Measurements from ENCODE around the gene DNAJC18.
A peak's percentile ranks its signal among the peaks of the same experiment; 100 is the strongest.
"Not testable (repeated sequence)": the region's sequence is repeated elsewhere in the genome, so short reads cannot be mapped to it uniquely, and the experiment has no call there.

Gene DNAJC18

DNA sequence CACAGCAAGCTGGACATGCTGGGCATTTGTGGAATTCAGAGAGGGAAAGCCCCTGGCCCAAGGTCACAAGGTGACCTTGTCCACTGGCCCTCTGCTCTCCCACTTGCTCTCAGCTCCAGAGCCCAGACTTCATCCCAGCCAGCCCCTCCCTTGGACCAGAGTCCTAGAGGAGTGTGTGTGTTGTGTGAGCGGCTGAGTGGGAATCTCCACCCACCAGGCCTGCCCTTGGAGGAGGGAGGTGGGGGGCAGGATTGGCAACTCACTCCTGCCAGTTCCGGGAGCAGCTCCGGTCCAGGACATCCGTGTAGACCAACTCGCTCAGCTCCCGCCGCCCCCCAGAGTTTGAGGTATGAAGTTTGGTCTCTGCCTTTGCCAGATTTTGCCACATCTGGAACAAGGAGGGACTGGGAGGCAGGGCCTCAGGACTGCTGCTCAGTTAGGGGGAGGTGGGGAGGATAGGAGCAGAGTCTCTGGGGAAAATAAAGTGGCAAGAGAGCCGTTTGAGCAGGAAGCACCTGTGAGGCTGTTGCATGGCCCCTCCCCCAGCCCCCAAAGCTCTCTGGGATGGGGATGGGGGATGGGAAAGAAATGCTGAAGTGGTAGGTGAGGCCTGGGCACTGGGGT, 51.0 kb downstream of the DNAJC18 start:
- DNase-seq (peak; percentile 97), ATAC-seq (ENCODE audit: insufficient read depth, low read depth) (peak; percentile 41)
- Histone ChIP-seq H3K27ac (ENCODE audit: low read length) (peak overlapping the region; percentile 99), H3K27me3 (ENCODE audit: insufficient read depth, low read length, poor library complexity) (no peaks in the 10 kb centered on the region), H3K4me3 (ENCODE audit: low read depth in 1 of 2, low read length in 2 of 2) (peak overlapping the region; percentile 49 to 65), H3K4me1 (ENCODE audit: insufficient read depth, low read length) (peaks cover 90% of the 10 kb centered on the region), H2AFZ (ENCODE audit: low read depth, low read length) (no peak overlapping the region), H4K20me1 (ENCODE audit: insufficient read depth, low read length) (peaks cover 24% of the 10 kb centered on the region), H3K4me2 (ENCODE audit: insufficient read depth, low read length) (peak overlapping the region; percentile 96), H3K9ac (ENCODE audit: low read depth, low read length) (peak overlapping the region; percentile 87), H3K36me3 (ENCODE audit: insufficient read depth, low read length) (peaks cover 32% of the 10 kb centered on the region), H3K9me3 (ENCODE audit: insufficient read depth, low read length, severe bottlenecking) (no peaks in the 10 kb centered on the region), H3K79me2 (ENCODE audit: insufficient read depth, low read length) (peaks cover 79% of the 10 kb centered on the region)
- TF ChIP-seq EZH2 (IDR thresholded peaks at IDR 0.05; ENCODE audit: borderline replicate concordance, low read depth, low read length, severe bottlenecking), result no peak
- TF ChIP-seq, protein P1, sequence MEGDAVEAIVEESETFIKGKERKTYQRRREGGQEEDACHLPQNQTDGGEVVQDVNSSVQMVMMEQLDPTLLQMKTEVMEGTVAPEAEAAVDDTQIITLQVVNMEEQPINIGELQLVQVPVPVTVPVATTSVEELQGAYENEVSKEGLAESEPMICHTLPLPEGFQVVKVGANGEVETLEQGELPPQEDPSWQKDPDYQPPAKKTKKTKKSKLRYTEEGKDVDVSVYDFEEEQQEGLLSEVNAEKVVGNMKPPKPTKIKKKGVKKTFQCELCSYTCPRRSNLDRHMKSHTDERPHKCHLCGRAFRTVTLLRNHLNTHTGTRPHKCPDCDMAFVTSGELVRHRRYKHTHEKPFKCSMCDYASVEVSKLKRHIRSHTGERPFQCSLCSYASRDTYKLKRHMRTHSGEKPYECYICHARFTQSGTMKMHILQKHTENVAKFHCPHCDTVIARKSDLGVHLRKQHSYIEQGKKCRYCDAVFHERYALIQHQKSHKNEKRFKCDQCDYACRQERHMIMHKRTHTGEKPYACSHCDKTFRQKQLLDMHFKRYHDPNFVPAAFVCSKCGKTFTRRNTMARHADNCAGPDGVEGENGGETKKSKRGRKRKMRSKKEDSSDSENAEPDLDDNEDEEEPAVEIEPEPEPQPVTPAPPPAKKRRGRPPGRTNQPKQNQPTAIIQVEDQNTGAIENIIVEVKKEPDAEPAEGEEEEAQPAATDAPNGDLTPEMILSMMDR (IDR thresholded peaks at IDR 0.05; ENCODE audit: borderline replicate concordance, extremely low read depth, low read length, poor library complexity, severe bottlenecking), result peak; percentile 55

DNA sequence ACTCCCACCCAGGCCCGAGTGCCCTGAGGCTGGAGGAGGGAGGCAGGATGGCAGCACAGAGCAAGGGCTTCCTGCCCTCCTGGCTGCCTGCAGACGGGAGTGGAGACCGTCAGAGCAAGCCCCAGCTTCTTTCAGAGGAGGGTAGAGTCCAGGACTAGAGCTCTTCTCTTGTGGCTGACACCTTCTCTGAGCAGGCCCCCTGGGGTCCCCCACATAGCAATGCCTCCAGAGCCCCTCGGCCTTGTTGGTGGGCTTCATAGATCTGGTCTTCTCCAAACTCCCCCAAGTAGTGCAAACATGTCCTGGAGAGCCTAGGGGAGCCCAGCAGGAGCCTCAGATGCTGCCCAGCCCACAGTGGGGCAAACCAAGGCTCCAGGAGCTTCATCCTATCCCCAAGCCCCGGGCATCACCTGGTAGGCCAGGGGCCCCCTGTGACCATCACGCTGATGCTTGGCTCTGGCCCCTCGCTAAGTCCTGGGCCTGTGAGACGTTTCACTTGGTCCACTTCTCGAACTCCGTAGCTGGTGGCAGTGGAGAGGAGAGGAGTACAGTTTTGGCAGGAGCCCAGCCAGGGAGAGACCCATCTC, 51.6 kb downstream of the DNAJC18 start:
- Histone ChIP-seq H3K27ac (ENCODE audit: low read length) (peak overlapping the region; percentile 99), H3K36me3 (ENCODE audit: insufficient read depth, low read length) (peaks cover 31% of the 10 kb centered on the region), H3K4me3 (ENCODE audit: low read depth in 1 of 2, low read length in 2 of 2) (peak overlapping the region; percentile 49 to 65), H3K4me1 (ENCODE audit: insufficient read depth, low read length) (peaks cover 86% of the 10 kb centered on the region), H3K4me2 (ENCODE audit: insufficient read depth, low read length) (peak overlapping the region; percentile 96), H3K79me2 (ENCODE audit: insufficient read depth, low read length) (peaks cover 73% of the 10 kb centered on the region), H3K27me3 (ENCODE audit: insufficient read depth, low read length, poor library complexity) (no peaks in the 10 kb centered on the region), H3K9me3 (ENCODE audit: insufficient read depth, low read length, severe bottlenecking) (no peaks in the 10 kb centered on the region), H4K20me1 (ENCODE audit: insufficient read depth, low read length) (peaks cover 24% of the 10 kb centered on the region), H3K9ac (ENCODE audit: low read depth, low read length) (peak overlapping the region; percentile 87), H2AFZ (ENCODE audit: low read depth, low read length) (no peak overlapping the region)
- DNase-seq, result peak; percentile 64
- ATAC-seq (ENCODE audit: insufficient read depth, low read depth), result no peak
- TF ChIP-seq, protein P1 (IDR thresholded peaks at IDR 0.05; ENCODE audit: borderline replicate concordance, extremely low read depth, low read length, poor library complexity, severe bottlenecking), result peak; percentile 9
- no peak for TF ChIP-seq EZH2 (IDR thresholded peaks at IDR 0.05; ENCODE audit: borderline replicate concordance, low read depth, low read length, severe bottlenecking)

DNA sequence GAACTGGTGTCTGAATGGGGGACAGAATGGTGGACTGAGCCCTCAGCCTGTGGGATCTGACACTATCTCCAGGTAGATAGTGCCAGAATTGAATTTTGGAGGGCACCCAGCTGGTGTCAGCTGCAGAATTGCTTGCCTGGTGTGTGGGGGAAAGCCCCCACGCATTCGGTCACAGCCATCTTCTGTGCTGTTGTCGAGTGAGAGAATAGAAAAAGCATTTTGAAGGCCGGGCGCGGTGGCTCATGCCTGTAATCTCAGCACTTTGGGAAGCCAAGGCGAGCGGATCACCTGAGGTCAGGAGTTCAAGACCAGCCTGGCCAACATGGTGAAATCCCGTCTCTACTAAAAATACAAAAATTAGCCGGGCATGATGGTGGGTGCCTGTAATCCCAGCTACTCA, 52.4 kb downstream of the DNAJC18 start:
- not testable (repeated sequence) for ATAC-seq (ENCODE audit: insufficient read depth, low read depth); H2AFZ ChIP-seq (ENCODE audit: low read depth, low read length); DNase-seq; H3K9me3 ChIP-seq (ENCODE audit: insufficient read depth, low read length, severe bottlenecking); H3K27me3 ChIP-seq (ENCODE audit: insufficient read depth, low read length, poor library complexity)
- H3K27ac ChIP-seq (ENCODE audit: low read length), result peak overlapping the region; percentile 99
- peak overlapping the region; percentile 87 for H3K9ac ChIP-seq (ENCODE audit: low read depth, low read length)
- H3K36me3 ChIP-seq (ENCODE audit: insufficient read depth, low read length), result peaks cover 31% of the 10 kb centered on the region
- H3K4me3 ChIP-seq (ENCODE audit: low read depth in 1 of 2, low read length in 2 of 2), result peak overlapping the region in 1 of 2 experiments; percentile 65; a peak in 2 of 4 replicates
- peaks cover 85% of the 10 kb centered on the region for H3K4me1 ChIP-seq (ENCODE audit: insufficient read depth, low read length)
- peaks cover 24% of the 10 kb centered on the region for H4K20me1 ChIP-seq (ENCODE audit: insufficient read depth, low read length)
- H3K79me2 ChIP-seq (ENCODE audit: insufficient read depth, low read length), result peaks cover 66% of the 10 kb centered on the region
- H3K4me2 ChIP-seq (ENCODE audit: insufficient read depth, low read length), result peak overlapping the region; percentile 96

DNA sequence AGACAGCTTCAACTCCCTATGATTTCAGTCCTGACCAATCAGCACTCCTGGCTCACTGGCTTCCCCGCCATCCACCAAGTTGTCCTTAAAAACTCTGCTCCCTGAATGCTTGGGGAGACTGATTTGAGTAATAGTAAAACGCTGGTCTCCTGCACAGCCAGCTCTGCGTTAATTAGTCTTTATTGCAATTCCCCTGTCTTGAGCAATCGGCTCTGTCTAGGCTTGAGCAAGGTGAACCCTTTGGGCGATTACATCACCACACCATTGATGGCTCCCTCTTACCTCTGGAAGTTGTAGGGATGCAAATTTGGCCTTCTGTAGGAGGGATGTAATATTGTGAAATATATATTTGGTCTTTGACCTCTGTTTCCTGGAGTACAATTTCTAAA, 53.3 kb downstream of the DNAJC18 start:
- ATAC-seq (ENCODE audit: insufficient read depth, low read depth) (no peak), DNase-seq (peak; percentile 22)
- peak overlapping the region; percentile 99 for H3K27ac ChIP-seq (ENCODE audit: low read length)
- H3K4me1 ChIP-seq (ENCODE audit: insufficient read depth, low read length), result peaks cover 76% of the 10 kb centered on the region
- peak overlapping the region in 1 of 2 experiments; percentile 65; a peak in 2 of 4 replicates for H3K4me3 ChIP-seq (ENCODE audit: low read depth in 1 of 2, low read length in 2 of 2)
- peaks cover 31% of the 10 kb centered on the region for H3K36me3 ChIP-seq (ENCODE audit: insufficient read depth, low read length)
- H3K9ac ChIP-seq (ENCODE audit: low read depth, low read length), result peak overlapping the region; percentile 87
- no peak for TF ChIP-seq EZH2 (IDR thresholded peaks at IDR 0.05; ENCODE audit: borderline replicate concordance, low read depth, low read length, severe bottlenecking)
- TF ChIP-seq, protein P1 (IDR thresholded peaks at IDR 0.05; ENCODE audit: borderline replicate concordance, extremely low read depth, low read length, poor library complexity, severe bottlenecking), result no peak
- H3K9me3 ChIP-seq (ENCODE audit: insufficient read depth, low read length, severe bottlenecking), result no peaks in the 10 kb centered on the region
- peak overlapping the region; percentile 96 for H3K4me2 ChIP-seq (ENCODE audit: insufficient read depth, low read length)
- H2AFZ ChIP-seq (ENCODE audit: low read depth, low read length), result no peak overlapping the region
- peaks cover 24% of the 10 kb centered on the region for H4K20me1 ChIP-seq (ENCODE audit: insufficient read depth, low read length)
- H3K27me3 ChIP-seq (ENCODE audit: insufficient read depth, low read length, poor library complexity), result no peaks in the 10 kb centered on the region
- H3K79me2 ChIP-seq (ENCODE audit: insufficient read depth, low read length), result peaks cover 57% of the 10 kb centered on the region
